Measurements from ENCODE around the gene SLC4A5.

DNA sequence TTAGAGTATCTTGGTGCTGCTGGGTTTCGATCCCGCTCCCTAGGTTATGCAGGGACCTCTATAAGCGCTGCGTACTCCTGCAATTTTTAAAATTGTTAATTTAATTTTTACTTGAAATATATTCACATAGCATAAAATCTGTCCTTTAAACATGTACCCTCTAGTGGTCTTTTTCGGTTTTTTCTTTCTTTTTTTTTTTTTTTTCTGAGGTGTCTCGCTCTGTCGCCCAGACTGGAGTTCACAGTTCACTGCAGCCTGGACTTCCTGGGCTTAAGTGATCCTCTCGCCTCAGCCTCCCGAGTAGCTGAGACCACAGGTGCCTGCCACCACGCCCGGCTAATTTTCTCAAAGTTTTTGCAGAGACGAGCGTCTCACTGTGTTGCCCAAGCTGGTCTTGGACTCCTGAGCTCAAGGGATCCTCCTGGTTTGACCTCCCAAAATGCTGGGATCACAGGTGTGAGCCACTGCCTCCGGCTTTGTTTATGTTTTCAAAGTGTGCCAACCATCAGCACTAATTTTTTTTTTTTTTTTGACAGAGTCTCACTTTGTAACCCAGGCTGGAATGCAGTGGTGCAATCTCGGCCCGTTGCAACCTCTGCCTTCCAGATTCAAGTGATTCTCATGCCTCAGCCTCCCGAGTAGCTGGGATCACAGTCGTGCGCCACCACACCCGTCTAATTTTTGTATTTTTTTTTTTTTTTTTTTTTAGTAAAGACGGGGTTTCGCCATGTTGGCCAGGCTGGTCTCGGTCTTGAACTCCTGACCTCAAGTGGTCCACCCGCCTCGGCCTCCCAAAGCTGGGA is 164.0 kb downstream of the SLC4A5 start:
- TF ChIP-seq, protein P1, sequence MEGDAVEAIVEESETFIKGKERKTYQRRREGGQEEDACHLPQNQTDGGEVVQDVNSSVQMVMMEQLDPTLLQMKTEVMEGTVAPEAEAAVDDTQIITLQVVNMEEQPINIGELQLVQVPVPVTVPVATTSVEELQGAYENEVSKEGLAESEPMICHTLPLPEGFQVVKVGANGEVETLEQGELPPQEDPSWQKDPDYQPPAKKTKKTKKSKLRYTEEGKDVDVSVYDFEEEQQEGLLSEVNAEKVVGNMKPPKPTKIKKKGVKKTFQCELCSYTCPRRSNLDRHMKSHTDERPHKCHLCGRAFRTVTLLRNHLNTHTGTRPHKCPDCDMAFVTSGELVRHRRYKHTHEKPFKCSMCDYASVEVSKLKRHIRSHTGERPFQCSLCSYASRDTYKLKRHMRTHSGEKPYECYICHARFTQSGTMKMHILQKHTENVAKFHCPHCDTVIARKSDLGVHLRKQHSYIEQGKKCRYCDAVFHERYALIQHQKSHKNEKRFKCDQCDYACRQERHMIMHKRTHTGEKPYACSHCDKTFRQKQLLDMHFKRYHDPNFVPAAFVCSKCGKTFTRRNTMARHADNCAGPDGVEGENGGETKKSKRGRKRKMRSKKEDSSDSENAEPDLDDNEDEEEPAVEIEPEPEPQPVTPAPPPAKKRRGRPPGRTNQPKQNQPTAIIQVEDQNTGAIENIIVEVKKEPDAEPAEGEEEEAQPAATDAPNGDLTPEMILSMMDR (conservative IDR thresholded peaks at IDR 0.05; ENCODE audit: low read depth, low read length): peak; percentile 60
- no peak for TF ChIP-seq EZH2 (IDR thresholded peaks at IDR 0.05; ENCODE audit: borderline replicate concordance, low read depth, low read length, poor library complexity, severe bottlenecking)

Data from A673 (cell line).